Neural cell (in vitro differentiated cells): ENCODE data around the gene GTPBP1. TPM values are rescaled to one million over a fixed set of nuclear protein-coding genes. Genes with fewer than 3 reads are reported as not detected.

Source experiments
- H2AFZ ChIP-seq: fragments of 200-600, 300-800 bp; sonication (generic), shearing (Covaris generic); 2 replicates; pipeline ENCODE4 v1.6.0; 2014; ENCODE audit warnings: low read depth, mild to moderate bottlenecking, antibody characterized with exemption, low read length, moderate library complexity
- H3F3A ChIP-seq: fragments of 200-600 bp; shearing (Covaris generic); 2 replicates; pipeline ENCODE4 v1.6.1; 2016; ENCODE audit warnings: mild to moderate bottlenecking, moderate library complexity, mixed read lengths, antibody characterized with exemption, low read length; ENCODE audit not compliant: insufficient read depth, poor library complexity, severe bottlenecking
- H3K27ac ChIP-seq: fragments of 200-600, 300-800 bp; sonication (generic), shearing (Covaris generic); 2 replicates; pipeline ENCODE4 v1.5.1; 2014; ENCODE audit warnings: mild to moderate bottlenecking, low read length, moderate library complexity
- H3K27me3 ChIP-seq: fragments of 300-800, 200-600 bp; sonication (generic), shearing (Covaris generic); 2 replicates; pipeline ENCODE4 v1.6.0; 2014; ENCODE audit warnings: mild to moderate bottlenecking, low read depth, low read length, moderate library complexity; ENCODE audit not compliant: insufficient read depth
- H3K36me3 ChIP-seq: fragments of 300-800, 200-600 bp; sonication (generic), shearing (Covaris generic); 2 replicates; pipeline ENCODE4 v1.5.1; 2014; ENCODE audit warnings: mild to moderate bottlenecking, antibody characterized with exemption, low read length, moderate library complexity; ENCODE audit not compliant: insufficient read depth
- H3K4me2 ChIP-seq: fragments of 300-800, 200-600 bp; sonication (generic), shearing (Covaris generic); 2 replicates; pipeline ENCODE4 v1.6.0; 2014; ENCODE audit warnings: mild to moderate bottlenecking, low read length
- H3K4me3 ChIP-seq: fragments of 300-800, 200-600 bp; sonication (generic), shearing (Covaris generic); 2 replicates; pipeline ENCODE4 v1.5.1; 2014; ENCODE audit warnings: mild to moderate bottlenecking, low read length, moderate library complexity
- H3K79me2 ChIP-seq: fragments of 200-600 bp; shearing (Covaris generic); replicated peaks from 2 replicates; pipeline ENCODE4 v1.6.0; 2014; ENCODE audit warnings: mild to moderate bottlenecking, low read length, moderate library complexity; ENCODE audit not compliant: insufficient read depth
- H3K9ac ChIP-seq: fragments of 300-800, 200-600 bp; sonication (generic), shearing (Covaris generic); 2 replicates; pipeline ENCODE4 v1.6.1; 2016; ENCODE audit warnings: mild to moderate bottlenecking, low read length, mixed read lengths
- H3K9me2 ChIP-seq: fragments of 200-600 bp; shearing (Covaris generic); 2 replicates; pipeline ENCODE4 v1.6.1; 2016; ENCODE audit warnings: mild to moderate bottlenecking, low read length, mixed read lengths; ENCODE audit not compliant: insufficient read depth
- H3K9me3 ChIP-seq: fragments of 200-600, 300-800 bp; sonication (generic), shearing (Covaris generic); 2 replicates; pipeline ENCODE4 v1.6.1; 2016; ENCODE audit warnings: mild to moderate bottlenecking, mixed run types, low read length, moderate library complexity, mixed read lengths
- H4K20me1 ChIP-seq: fragments of 200-600 bp; shearing (Covaris generic); 2 replicates; pipeline ENCODE4 v1.6.1; 2016; ENCODE audit warnings: mild to moderate bottlenecking, mixed run types; ENCODE audit not compliant: insufficient read depth
- CTCF ChIP-seq: fragments of 450-650 bp; IDR thresholded peaks from 2 replicates; pipeline ENCODE4 v1.5.1; 2014; ENCODE audit warnings: antibody characterized with exemption, mild to moderate bottlenecking, moderate library complexity; ENCODE audit not compliant: poor library complexity, severe bottlenecking
- EP300 ChIP-seq: fragments of 450-650 bp; conservative IDR thresholded peaks from 2 replicates; pipeline ENCODE4 v1.6.1; 2014; ENCODE audit warnings: antibody characterized with exemption, mild to moderate bottlenecking, moderate library complexity; ENCODE audit not compliant: poor library complexity, severe bottlenecking
- EZH2 ChIP-seq: fragments of 200-600, 300-800 bp; shearing (Covaris generic), sonication (generic); IDR thresholded peaks from 2 replicates; pipeline ENCODE4 v1.6.1; 2014; ENCODE audit warnings: antibody characterized with exemption, low read length, borderline replicate concordance, mild to moderate bottlenecking; ENCODE audit not compliant: insufficient read depth, poor library complexity, severe bottlenecking
- MXI1 ChIP-seq: fragments of 450-650 bp; conservative IDR thresholded peaks from 2 replicates; pipeline ENCODE4 v1.6.1; 2014; ENCODE audit warnings: antibody characterized with exemption, mild to moderate bottlenecking; ENCODE audit not compliant: poor library complexity, severe bottlenecking
- POLR2AphosphoS5 ChIP-seq: IDR thresholded peaks from 2 replicates; pipeline ENCODE4 v1.6.1; 2012
- RAD21 ChIP-seq: fragments of 450-650 bp; conservative IDR thresholded peaks from 2 replicates; pipeline ENCODE4 v1.6.1; 2014; ENCODE audit warnings: antibody characterized with exemption, mild to moderate bottlenecking, moderate library complexity
- REST ChIP-seq: IDR thresholded peaks from 2 replicates; pipeline ENCODE4 v1.6.1; 2012; ENCODE audit warnings: borderline replicate concordance
- SMC3 ChIP-seq: fragments of 450-650 bp; conservative IDR thresholded peaks from 2 replicates; pipeline ENCODE4 v1.6.1; 2014; ENCODE audit warnings: antibody characterized with exemption, mild to moderate bottlenecking, moderate library complexity; ENCODE audit not compliant: poor library complexity
- TAF1 ChIP-seq: IDR thresholded peaks from 2 replicates; pipeline ENCODE4 v1.6.1; 2012; ENCODE audit warnings: low read depth
- polyA plus RNA-seq: library from polyadenylated mRNA; depleted of rRNA; stranded (reverse); fragments of >200 nt; gene quantifications from 2 replicates; pipeline ENCODE4 v1.2.3, GENCODE V29; 2014

Gene GTPBP1
- polyA plus RNA-seq, 1 donor from 2014 or later = 31.9 TPM

GRCh38 chr22:38699143-38699542 lies 6.6 kb upstream of the GTPBP1 start:
- Histone ChIP-seq H3K4me2 (peak overlapping the region; percentile 98), H3K27me3 (no peaks in the 10 kb centered on the region), H3K9me2 (no peaks in the 10 kb centered on the region), H3K27ac (peak overlapping the region; percentile 79), H3K9me3 (no peaks in the 10 kb centered on the region), H3K9ac (peak overlapping the region; percentile 94), H3K79me2 (peaks cover 60% of the 10 kb centered on the region), H3F3A (no peaks in the 10 kb centered on the region), H3K36me3 (no peaks in the 10 kb centered on the region), H3K4me3 (peak overlapping the region; percentile 94), H4K20me1 (no peaks in the 10 kb centered on the region), H2AFZ (no peak overlapping the region)
- TF ChIP-seq CTCF = no peak
- no peak for TF ChIP-seq EP300
- TF ChIP-seq RAD21 = no peak
- TF ChIP-seq MXI1 = peak; percentile 23

GRCh38 chr22:38699784-38700183 lies 6.0 kb upstream of the GTPBP1 start:
- Histone ChIP-seq H3K9me3 (no peaks in the 10 kb centered on the region), H3K27ac (peak overlapping the region; percentile 79), H3K9ac (peak overlapping the region; percentile 94), H3K9me2 (no peaks in the 10 kb centered on the region), H3K4me3 (peak overlapping the region; percentile 94), H3K36me3 (no peaks in the 10 kb centered on the region), H3K27me3 (no peaks in the 10 kb centered on the region), H3K79me2 (peaks cover 55% of the 10 kb centered on the region), H3F3A (no peaks in the 10 kb centered on the region), H3K4me2 (peak overlapping the region; percentile 98), H2AFZ (peak overlapping the region; percentile 51), H4K20me1 (no peaks in the 10 kb centered on the region)
- TF ChIP-seq POLR2AphosphoS5 = no peak
- no peak for TF ChIP-seq TAF1
- no peak for TF ChIP-seq REST
- TF ChIP-seq CTCF = no peak
- TF ChIP-seq EZH2 = no peak
- no peak for TF ChIP-seq SMC3
- no peak for TF ChIP-seq EP300
- no peak for TF ChIP-seq RAD21
- no peak for TF ChIP-seq MXI1
